Measurements from ENCODE around the gene LCORL. TPM values are rescaled to one million over a fixed set of nuclear protein-coding genes. Genes with fewer than 3 reads are reported as not detected.

Gene LCORL
- 10 to 100 TPM in 1 of 2 experiments, 1 to 10 TPM in 1; 8.1 to 10.5 TPM for total RNA-seq

- H3K36me3 Mint-ChIP-seq = no peaks in the 10 kb centered on the region
- no peaks in the 10 kb centered on the region for H3K9me3 Mint-ChIP-seq
- peaks cover 37% of the 10 kb centered on the region for H3K27me3 Mint-ChIP-seq
- ChIA-PET POLR2A (no interaction called here), CTCF (interaction anchor here (0.7 to 2.3 kb wide), 2 partner anchors 174 to 205 kb away, joined by 4 to 10 read pairs; no protein-coding TSS in a partner anchor)
- intact Hi-C loops (cut with micrococcal nuclease) = loop anchor here (1.0 to 5.0 kb wide), 6 partner anchors 35 to 685 kb away; partner anchors contain the start of genes DCAF16, LAP3, MED28 and NCAPG
- peaks cover 13% of the 10 kb centered on the region for H3K4me1 Mint-ChIP-seq (ENCODE audit: low read depth)
- peak within 1 kb of the TSS; percentile 78 for H3K27ac Mint-ChIP-seq
- peak; percentile 91 for DNase-seq
- H3K4me3 Mint-ChIP-seq = peak within 1 kb of the TSS; percentile 91
These were observed at the start of gene LCORL for GRCh38 chr4:18021720-18022571. TSS of gene LCORL (minus strand) at chr4:18021755. CDS start at chr4:18021751, 4 bp downstream.

GRCh38 chr4:18069810-18070209 is 48.3 kb upstream of the LCORL start:
- Mint-ChIP-seq H3K9me3 (no peaks in the 10 kb centered on the region), H3K4me3 (no peak overlapping the region), H3K36me3 (no peaks in the 10 kb centered on the region), H3K4me1 (ENCODE audit: low read depth) (no peaks in the 10 kb centered on the region), H3K27me3 (peaks cover 41% of the 10 kb centered on the region), H3K27ac (no peak overlapping the region)
- no peak for DNase-seq
- intact Hi-C loops (cut with micrococcal nuclease) = no loop called here
- CTCF ChIA-PET = no interaction called here
- POLR2A ChIA-PET = no interaction called here

GRCh38 chr4:18067031-18067430 is 45.5 kb upstream of the LCORL start:
- no peak for DNase-seq
- Mint-ChIP-seq H3K36me3 (peaks cover 3% of the 10 kb centered on the region), H3K9me3 (peaks cover 20% of the 10 kb centered on the region), H3K27me3 (peaks cover 45% of the 10 kb centered on the region), H3K4me3 (no peak overlapping the region), H3K27ac (no peak overlapping the region), H3K4me1 (ENCODE audit: low read depth) (no peaks in the 10 kb centered on the region)
- POLR2A ChIA-PET = no interaction called here
- intact Hi-C loops (cut with micrococcal nuclease) = no loop called here
- CTCF ChIA-PET = no interaction called here

- Mint-ChIP-seq H3K4me1 (ENCODE audit: low read depth) (peaks cover 1% of the 10 kb centered on the region), H3K4me3 (no peak overlapping the region), H3K36me3 (peaks cover 3% of the 10 kb centered on the region), H3K27me3 (peaks cover 25% of the 10 kb centered on the region), H3K9me3 (peaks cover 20% of the 10 kb centered on the region), H3K27ac (no peak overlapping the region)
- no peak for DNase-seq
- intact Hi-C loops (cut with micrococcal nuclease) = no loop called here
- ChIA-PET POLR2A (no interaction called here), CTCF (no interaction called here)
These were observed 41.5 kb upstream of the LCORL start for GRCh38 chr4:18063079-18063478.

GRCh38 chr4:18057821-18058533 is 36.4 kb upstream of the LCORL start:
- ChIA-PET CTCF (interaction anchor here (0.7 to 0.9 kb wide), 2 partner anchors 99 to 249 kb away, joined by 3 read pairs; no protein-coding TSS in a partner anchor), POLR2A (no interaction called here)
- Mint-ChIP-seq H3K4me1 (ENCODE audit: low read depth) (peaks cover 10% of the 10 kb centered on the region), H3K27me3 (peaks cover 31% of the 10 kb centered on the region), H3K4me3 (no peak overlapping the region), H3K27ac (no peak overlapping the region), H3K36me3 (peaks cover 2% of the 10 kb centered on the region), H3K9me3 (peaks cover 6% of the 10 kb centered on the region)
- DNase-seq = no peak
- intact Hi-C loops (cut with micrococcal nuclease) = loop anchor here (1.0 kb wide), 1 partner anchor 36 kb away; no protein-coding TSS in a partner anchor

GRCh38 chr4:18056030-18056429 is 34.5 kb upstream of the LCORL start:
- no peaks in the 10 kb centered on the region for H3K9me3 Mint-ChIP-seq
- ChIA-PET CTCF (interaction anchor here (0.7 kb wide), 1 partner anchor 239 kb away, joined by 4 read pairs; no protein-coding TSS in a partner anchor), POLR2A (interaction anchor here (0.5 kb wide), 1 partner anchor 1172 kb away, joined by 4 read pairs; no protein-coding TSS in a partner anchor)
- H3K4me3 Mint-ChIP-seq = no peak overlapping the region
- H3K27ac Mint-ChIP-seq = no peak overlapping the region
- peaks cover 10% of the 10 kb centered on the region for H3K4me1 Mint-ChIP-seq (ENCODE audit: low read depth)
- no peak for DNase-seq
- H3K27me3 Mint-ChIP-seq = peaks cover 34% of the 10 kb centered on the region
- no peaks in the 10 kb centered on the region for H3K36me3 Mint-ChIP-seq
- intact Hi-C loops (cut with micrococcal nuclease) = no loop called here

- DNase-seq = no peak
- H3K4me3 Mint-ChIP-seq = no peak overlapping the region
- ChIA-PET CTCF (no interaction called here), POLR2A (no interaction called here)
- intact Hi-C loops (cut with micrococcal nuclease) = no loop called here
- H3K9me3 Mint-ChIP-seq = no peaks in the 10 kb centered on the region
- H3K27me3 Mint-ChIP-seq = peaks cover 30% of the 10 kb centered on the region
- H3K36me3 Mint-ChIP-seq = no peaks in the 10 kb centered on the region
- H3K27ac Mint-ChIP-seq = no peak overlapping the region
- H3K4me1 Mint-ChIP-seq (ENCODE audit: low read depth) = peaks cover 5% of the 10 kb centered on the region
These were observed 30.6 kb upstream of the LCORL start for GRCh38 chr4:18052158-18052557.

- Mint-ChIP-seq H3K36me3 (no peaks in the 10 kb centered on the region), H3K27me3 (peaks cover 30% of the 10 kb centered on the region), H3K27ac (no peak overlapping the region), H3K9me3 (no peaks in the 10 kb centered on the region), H3K4me1 (ENCODE audit: low read depth) (peaks cover 5% of the 10 kb centered on the region), H3K4me3 (no peak overlapping the region)
- ChIA-PET CTCF (interaction anchor here (0.5 kb wide), 1 partner anchor 194 kb away, joined by 3 read pairs; no protein-coding TSS in a partner anchor), POLR2A (no interaction called here)
- DNase-seq = no peak
- intact Hi-C loops (cut with micrococcal nuclease) = no loop called here
These were observed 29.7 kb upstream of the LCORL start for GRCh38 chr4:18051281-18051680.

- H3K4me1 Mint-ChIP-seq (ENCODE audit: low read depth) = no peaks in the 10 kb centered on the region
- CTCF ChIA-PET = no interaction called here
These were observed 28.9 kb upstream of the LCORL start for GRCh38 chr4:18050448-18050847.

GRCh38 chr4:18049446-18049845 is 27.9 kb upstream of the LCORL start:
- no peak overlapping the region for H3K4me3 Mint-ChIP-seq
- DNase-seq = no peak
- H3K9me3 Mint-ChIP-seq = no peaks in the 10 kb centered on the region
- H3K27me3 Mint-ChIP-seq = peaks cover 17% of the 10 kb centered on the region
- no peak overlapping the region for H3K27ac Mint-ChIP-seq
- no peaks in the 10 kb centered on the region for H3K36me3 Mint-ChIP-seq
- ChIA-PET POLR2A (no interaction called here), CTCF (no interaction called here)
- intact Hi-C loops (cut with micrococcal nuclease) = no loop called here
- H3K4me1 Mint-ChIP-seq (ENCODE audit: low read depth) = no peaks in the 10 kb centered on the region

More at GRCh38 chr4:18050448-18050847, 28.9 kb upstream of the LCORL start:
- DNase-seq = no peak
- no peak overlapping the region for H3K27ac Mint-ChIP-seq
- peaks cover 23% of the 10 kb centered on the region for H3K27me3 Mint-ChIP-seq
- H3K4me3 Mint-ChIP-seq = no peak overlapping the region
- no peaks in the 10 kb centered on the region for H3K36me3 Mint-ChIP-seq
- H3K9me3 Mint-ChIP-seq = no peaks in the 10 kb centered on the region
- intact Hi-C loops (cut with micrococcal nuclease) = no loop called here
- POLR2A ChIA-PET = no interaction called here

- ChIA-PET POLR2A (no interaction called here), CTCF (interaction anchor here (1.8 kb wide), 1 partner anchor 15 kb away, joined by 4 read pairs; no protein-coding TSS in a partner anchor)
- intact Hi-C loops (cut with micrococcal nuclease) = no loop called here
- Mint-ChIP-seq H3K27me3 (peaks cover 13% of the 10 kb centered on the region), H3K4me1 (ENCODE audit: low read depth) (no peaks in the 10 kb centered on the region), H3K27ac (no peak overlapping the region), H3K4me3 (no peak overlapping the region), H3K36me3 (no peaks in the 10 kb centered on the region), H3K9me3 (no peaks in the 10 kb centered on the region)
- DNase-seq = no peak
These were observed 21.2 kb upstream of the LCORL start for GRCh38 chr4:18042754-18043153.

GRCh38 chr4:18042012-18042411 is 20.5 kb upstream of the LCORL start:
- Mint-ChIP-seq H3K4me1 (ENCODE audit: low read depth) (no peaks in the 10 kb centered on the region), H3K9me3 (no peaks in the 10 kb centered on the region), H3K27ac (no peak overlapping the region), H3K27me3 (peaks cover 16% of the 10 kb centered on the region), H3K36me3 (no peaks in the 10 kb centered on the region), H3K4me3 (no peak overlapping the region)
- ChIA-PET CTCF (interaction anchor here (1.8 kb wide), 1 partner anchor 15 kb away, joined by 4 read pairs; no protein-coding TSS in a partner anchor), POLR2A (no interaction called here)
- intact Hi-C loops (cut with micrococcal nuclease) = no loop called here
- no peak for DNase-seq

Data from activated CD4-positive, alpha-beta memory T cell treated with anti-CD3 and anti-CD28 coated beads for 36 hours (primary cell).